Measurements from ENCODE around the gene LPP.

The LPP gene

GRCh38 chr3:188212308-188212969 lies 58.5 kb downstream of the LPP start:
- no peak overlapping the region for H3K4me2 ChIP-seq (ENCODE audit: insufficient read depth, low read length)
- H3K27ac ChIP-seq (ENCODE audit: low read length), result no peak overlapping the region
- peaks cover 4% of the 10 kb centered on the region; the same call in 1 of the 2 replicates for H4K20me1 ChIP-seq (ENCODE audit: insufficient read depth, low read length)
- DNase-seq, result no peak
- TF ChIP-seq CTCF (IDR thresholded peaks at IDR 0.05; ENCODE audit: borderline replicate concordance, extremely low read depth, low read length, poor library complexity, severe bottlenecking) (no peak), EZH2 (IDR thresholded peaks at IDR 0.05; ENCODE audit: borderline replicate concordance, low read depth, low read length, severe bottlenecking) (no peak)
- H3K4me3 ChIP-seq (ENCODE audit: low read depth in 1 of 2, low read length in 2 of 2), result no peak overlapping the region
- H3K9me3 ChIP-seq (ENCODE audit: insufficient read depth, low read length, severe bottlenecking), result no peaks in the 10 kb centered on the region
- no peaks in the 10 kb centered on the region for H3K36me3 ChIP-seq (ENCODE audit: insufficient read depth, low read length)
- no peak for ATAC-seq (ENCODE audit: insufficient read depth, low read depth)
- H3K4me1 ChIP-seq (ENCODE audit: insufficient read depth, low read length), result peaks cover 12% of the 10 kb centered on the region
- no peaks in the 10 kb centered on the region for H3K27me3 ChIP-seq (ENCODE audit: insufficient read depth, low read length, poor library complexity)
- H3K79me2 ChIP-seq (ENCODE audit: insufficient read depth, low read length), result peaks cover 17% of the 10 kb centered on the region
- no peak overlapping the region for H3K9ac ChIP-seq (ENCODE audit: low read depth, low read length)
- H2AFZ ChIP-seq (ENCODE audit: low read depth, low read length), result no peak overlapping the region

DNA sequence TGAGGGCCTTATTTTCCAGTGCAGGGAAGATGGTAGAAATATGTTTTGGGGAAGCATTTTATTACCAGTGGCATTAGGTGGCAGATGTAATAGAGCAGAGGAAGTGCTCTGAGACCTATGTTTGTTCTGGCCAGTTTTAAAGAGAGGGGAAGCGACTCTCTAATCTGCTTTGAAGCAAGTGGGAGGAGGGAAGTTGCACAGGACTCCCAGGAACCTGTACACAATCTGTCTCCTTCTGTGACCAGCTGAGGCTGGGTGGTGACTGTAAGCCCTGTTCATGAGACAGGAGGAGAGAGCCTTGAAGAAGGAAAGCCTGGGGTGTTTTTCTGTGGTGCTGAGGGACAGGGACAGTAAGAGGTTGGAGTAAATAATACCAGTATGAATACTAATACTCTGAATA lies 60.5 kb downstream of the LPP start:
- Histone ChIP-seq H3K4me3 (ENCODE audit: low read depth in 1 of 2, low read length in 2 of 2) (no peak overlapping the region), H3K27me3 (ENCODE audit: insufficient read depth, low read length, poor library complexity) (no peaks in the 10 kb centered on the region), H3K9me3 (ENCODE audit: insufficient read depth, low read length, severe bottlenecking) (no peaks in the 10 kb centered on the region), H3K36me3 (ENCODE audit: insufficient read depth, low read length) (no peaks in the 10 kb centered on the region), H2AFZ (ENCODE audit: low read depth, low read length) (no peak overlapping the region), H3K4me1 (ENCODE audit: insufficient read depth, low read length) (peaks cover 12% of the 10 kb centered on the region), H3K9ac (ENCODE audit: low read depth, low read length) (no peak overlapping the region), H3K79me2 (ENCODE audit: insufficient read depth, low read length) (peaks cover 20% of the 10 kb centered on the region), H3K4me2 (ENCODE audit: insufficient read depth, low read length) (no peak overlapping the region), H3K27ac (ENCODE audit: low read length) (no peak overlapping the region), H4K20me1 (ENCODE audit: insufficient read depth, low read length) (peaks cover 4% of the 10 kb centered on the region; the same call in 1 of the 2 replicates)
- TF ChIP-seq EZH2 (IDR thresholded peaks at IDR 0.05; ENCODE audit: borderline replicate concordance, low read depth, low read length, severe bottlenecking), result no peak
- TF ChIP-seq CTCF (IDR thresholded peaks at IDR 0.05; ENCODE audit: borderline replicate concordance, extremely low read depth, low read length, poor library complexity, severe bottlenecking), result no peak
- ATAC-seq (ENCODE audit: insufficient read depth, low read depth), result no peak
- DNase-seq, result no peak

DNA sequence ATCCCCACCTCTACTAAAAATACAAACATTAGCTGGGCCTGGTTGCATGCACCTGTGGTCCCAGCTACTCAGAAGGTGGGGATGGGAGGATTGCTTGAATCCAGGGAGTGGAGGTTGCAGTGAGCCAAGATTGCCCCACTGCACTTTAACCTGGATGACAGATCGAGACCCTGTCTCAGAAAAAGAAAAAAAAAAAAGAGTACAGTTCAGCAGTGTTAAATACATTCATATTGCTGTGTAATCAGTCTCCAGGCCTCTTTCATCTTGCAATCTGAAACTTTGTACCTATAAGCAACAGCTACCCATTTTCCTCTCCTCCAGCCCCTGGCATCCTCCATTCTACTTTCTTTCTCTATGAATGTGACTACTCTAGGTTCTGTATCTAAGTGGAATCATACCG lies 61.2 kb downstream of the LPP start:
- H3K79me2 ChIP-seq (ENCODE audit: insufficient read depth, low read length), result peaks cover 25% of the 10 kb centered on the region
- no peak for DNase-seq
- ATAC-seq (ENCODE audit: insufficient read depth, low read depth), result no peak
- peaks cover 12% of the 10 kb centered on the region for H3K4me1 ChIP-seq (ENCODE audit: insufficient read depth, low read length)
- no peaks in the 10 kb centered on the region for H3K27me3 ChIP-seq (ENCODE audit: insufficient read depth, low read length, poor library complexity)
- 0 out of 2 replicates have a peak, but pooled peaks cover 4% of the 10 kb centered on the region for H3K36me3 ChIP-seq (ENCODE audit: insufficient read depth, low read length)
- no peak overlapping the region for H3K9ac ChIP-seq (ENCODE audit: low read depth, low read length)
- no peak overlapping the region for H3K4me3 ChIP-seq (ENCODE audit: low read depth in 1 of 2, low read length in 2 of 2)
- TF ChIP-seq EZH2 (IDR thresholded peaks at IDR 0.05; ENCODE audit: borderline replicate concordance, low read depth, low read length, severe bottlenecking) (no peak), CTCF (IDR thresholded peaks at IDR 0.05; ENCODE audit: borderline replicate concordance, extremely low read depth, low read length, poor library complexity, severe bottlenecking) (no peak)
- H3K9me3 ChIP-seq (ENCODE audit: insufficient read depth, low read length, severe bottlenecking), result no peaks in the 10 kb centered on the region
- peaks cover 4% of the 10 kb centered on the region; the same call in 1 of the 2 replicates for H4K20me1 ChIP-seq (ENCODE audit: insufficient read depth, low read length)
- no peak overlapping the region for H2AFZ ChIP-seq (ENCODE audit: low read depth, low read length)
- no peak overlapping the region for H3K27ac ChIP-seq (ENCODE audit: low read length)
- no peak overlapping the region for H3K4me2 ChIP-seq (ENCODE audit: insufficient read depth, low read length)

All from DND-41 (cell line).